Smooth muscle cell (in vitro differentiated cells): ENCODE data around the gene KDM1B. TPM values are rescaled to one million over a fixed set of nuclear protein-coding genes. Genes with fewer than 3 reads are reported as not detected.

ENCODE experiments used
- DNase-seq: peaks from one replicate; lab custom pipeline; 2025; ENCODE audit not compliant: unreplicated experiment; lab: John Stamatoyannopoulos, UW
- H2AFZ ChIP-seq: fragments of 200-600 bp; sonication (generic); 2 replicates; pipeline ENCODE4 v1.6.0; 2016; ENCODE audit warnings: antibody characterized with exemption, low read depth, mild to moderate bottlenecking
- H3F3A ChIP-seq: fragments of 200-600 bp; sonication (generic); 2 replicates; pipeline ENCODE4 v1.6.0; 2017; ENCODE audit warnings: antibody characterized with exemption, low read depth
- H3K27ac ChIP-seq: fragments of 200-600 bp; sonication (generic); 2 replicates; pipeline ENCODE4 v1.5.1; 2016; ENCODE audit warnings: low read depth, mild to moderate bottlenecking
- H3K27me3 ChIP-seq: fragments of 200-600 bp; sonication (generic); 2 replicates; pipeline ENCODE4 v1.6.1; 2016; ENCODE audit warnings: low read depth, mild to moderate bottlenecking
- H3K36me3 ChIP-seq: fragments of 200-600 bp; sonication (generic); 2 replicates; pipeline ENCODE4 v1.5.1; 2016; ENCODE audit warnings: low read depth
- H3K4me1 ChIP-seq: fragments of 200-600 bp; sonication (generic); 2 replicates; pipeline ENCODE4 v1.5.1; 2016; ENCODE audit warnings: low read depth
- H3K4me2 ChIP-seq: fragments of 200-600 bp; sonication (generic); 2 replicates; pipeline ENCODE4 v1.6.0; 2016; ENCODE audit warnings: mild to moderate bottlenecking
- H3K4me3 ChIP-seq: fragments of 200-600 bp; sonication (generic); 2 replicates; pipeline ENCODE4 v1.5.1; 2016; ENCODE audit warnings: mild to moderate bottlenecking
- H3K79me2 ChIP-seq: fragments of 200-600 bp; sonication (generic); 2 replicates; pipeline ENCODE4 v1.6.0; 2016; ENCODE audit warnings: low read depth, mild to moderate bottlenecking
- H3K9ac ChIP-seq: fragments of 200-600 bp; sonication (generic); 2 replicates; pipeline ENCODE4 v1.6.0; 2016; ENCODE audit warnings: low read depth
- H3K9me3 ChIP-seq: fragments of 200-600 bp; sonication (generic); replicated peaks from 2 replicates; pipeline ENCODE4 v1.5.1; 2016; ENCODE audit warnings: low read depth
- H4K20me1 ChIP-seq: fragments of 200-600 bp; sonication (generic); 2 replicates; pipeline ENCODE4 v1.6.0; 2016; ENCODE audit warnings: low read depth
- CTCF ChIP-seq: fragments of 200-600 bp; sonication (generic); IDR thresholded peaks from 2 replicates; pipeline ENCODE4 v1.5.1; 2017; ENCODE audit warnings: borderline replicate concordance, mild to moderate bottlenecking, antibody characterized with exemption; ENCODE audit not compliant: insufficient read depth, poor library complexity, severe bottlenecking
- WGBS: methylation state at CpG from one replicate; pipeline ENCODE4 v1.1.7; 2016; ENCODE audit warnings: low lambda C conversion rate; 5-methylcytosine and 5-hydroxymethylcytosine counted together
- polyA plus RNA-seq: library from polyadenylated mRNA; unstranded; fragments of >200 nt; fragmentation: Nextera tagmentation; extraction: Ambion mirVana; gene quantifications from 2 replicates; pipeline ENCODE4 v1.2.1, GENCODE V29; 2016
- total RNA-seq: library from RNA; depleted of rRNA; stranded (reverse); fragments of >200 nt; gene quantifications from 2 replicates; pipeline ENCODE4 v1.2.3, GENCODE V29; 2014

Gene KDM1B
- total and polyA plus RNA-seq, 2 experiments from 2014 or later = 8.2 to 15.8 TPM

- H3F3A ChIP-seq = no peaks in the 10 kb centered on the region
- H2AFZ ChIP-seq = no peak overlapping the region
- H3K79me2 ChIP-seq = peaks cover 49% of the 10 kb centered on the region
- DNase-seq = no peak
- peaks cover 20% of the 10 kb centered on the region for H3K36me3 ChIP-seq
- H3K4me2 ChIP-seq = no peak overlapping the region
- no peaks in the 10 kb centered on the region for H3K27me3 ChIP-seq
- WGBS = 90% methylated on average over 5 of the region's 5 CpGs
- H3K4me3 ChIP-seq = no peak overlapping the region
- no peak overlapping the region for H3K9ac ChIP-seq
- H3K27ac ChIP-seq = no peak overlapping the region
- no peaks in the 10 kb centered on the region for H3K9me3 ChIP-seq
- peaks cover 9% of the 10 kb centered on the region for H4K20me1 ChIP-seq
- no peak for TF ChIP-seq CTCF
- H3K4me1 ChIP-seq = no peaks in the 10 kb centered on the region
Measured at GRCh38 chr6:18253635-18254034, 98.4 kb downstream of the KDM1B start.

- Histone ChIP-seq H3K27ac (no peak overlapping the region), H3K9me3 (no peaks in the 10 kb centered on the region), H3K79me2 (peaks cover 51% of the 10 kb centered on the region), H3K4me3 (no peak overlapping the region), H2AFZ (no peak overlapping the region), H3K36me3 (peaks cover 20% of the 10 kb centered on the region), H4K20me1 (peaks cover 16% of the 10 kb centered on the region), H3K9ac (no peak overlapping the region), H3K4me2 (no peak overlapping the region), H3K27me3 (no peaks in the 10 kb centered on the region), H3F3A (no peaks in the 10 kb centered on the region), H3K4me1 (no peaks in the 10 kb centered on the region)
- no peak for TF ChIP-seq CTCF
- 94% methylated on average over 6 of the region's 6 CpGs for WGBS
- no peak for DNase-seq
Measured at GRCh38 chr6:18254793-18255192, 99.6 kb downstream of the KDM1B start.

GRCh38 chr6:18259675-18260447 lies 104.6 kb downstream of the KDM1B start:
- Histone ChIP-seq H3K9ac (no peak overlapping the region), H3K4me2 (no peak overlapping the region), H3K4me3 (no peak overlapping the region), H2AFZ (no peak overlapping the region), H3K4me1 (peaks cover 16% of the 10 kb centered on the region), H4K20me1 (peaks cover 43% of the 10 kb centered on the region), H3K27me3 (no peaks in the 10 kb centered on the region), H3K36me3 (peaks cover 20% of the 10 kb centered on the region), H3F3A (peaks cover 2% of the 10 kb centered on the region), H3K9me3 (no peaks in the 10 kb centered on the region), H3K27ac (no peak overlapping the region), H3K79me2 (peaks cover 81% of the 10 kb centered on the region)
- 98% methylated on average over 4 of the region's 4 CpGs for WGBS
- no peak for TF ChIP-seq CTCF
- DNase-seq = no peak
